Keratinocyte (primary cell): ENCODE measurements around the gene BNIP2.
"Not testable (repeated sequence)": the region's sequence is repeated elsewhere in the genome, so short reads cannot be mapped to it uniquely, and the experiment has no call there.

ENCODE experiments used
- EZH2 ChIP-seq: IDR thresholded peaks from one replicate; pipeline ENCODE4 v1.6.1; 2012; ENCODE audit warnings: inconsistent platforms, mild to moderate bottlenecking, low read length, moderate library complexity
- TF ChIP-seq, protein P1 (sequence below), 3 experiments: IDR thresholded peaks in 1 of 3; conservative IDR thresholded peaks in 1 of 3; optimal IDR thresholded peaks in 1 of 3; 2 replicates in 2 of 3; 3 replicates in 1 of 3; pipeline versions ENCODE3 to v1.5.1; 2011; ENCODE audit warnings: low read length in 3 of 3, mild to moderate bottlenecking in 3 of 3, moderate library complexity in 2 of 3, control low read depth in 1 of 3, inconsistent platforms in 1 of 3; ENCODE audit not compliant: insufficient read depth in 2 of 3; ENCODE audit errors: extremely low read depth in 1 of 3

DNA sequence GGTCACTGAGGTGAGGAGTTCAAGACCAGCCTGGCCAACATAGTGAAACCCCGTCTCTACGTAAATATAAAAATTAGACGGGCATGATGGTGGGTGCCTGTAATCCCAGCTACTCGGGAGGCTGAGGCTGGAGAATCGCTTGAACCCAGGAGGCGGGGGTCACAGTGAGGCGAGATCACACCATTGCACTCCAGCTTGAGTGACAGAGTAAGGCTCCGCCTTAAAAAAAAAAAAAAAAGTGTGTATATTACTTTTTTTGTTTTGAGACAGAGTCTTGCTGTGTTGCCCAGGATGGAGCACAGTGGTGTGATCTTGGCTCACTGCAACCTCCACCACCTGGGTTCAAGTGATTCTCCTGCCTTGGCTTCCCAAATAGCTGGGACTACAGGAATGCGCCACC is 43.3 kb downstream of the BNIP2 start:
- TF ChIP-seq, protein P1, sequence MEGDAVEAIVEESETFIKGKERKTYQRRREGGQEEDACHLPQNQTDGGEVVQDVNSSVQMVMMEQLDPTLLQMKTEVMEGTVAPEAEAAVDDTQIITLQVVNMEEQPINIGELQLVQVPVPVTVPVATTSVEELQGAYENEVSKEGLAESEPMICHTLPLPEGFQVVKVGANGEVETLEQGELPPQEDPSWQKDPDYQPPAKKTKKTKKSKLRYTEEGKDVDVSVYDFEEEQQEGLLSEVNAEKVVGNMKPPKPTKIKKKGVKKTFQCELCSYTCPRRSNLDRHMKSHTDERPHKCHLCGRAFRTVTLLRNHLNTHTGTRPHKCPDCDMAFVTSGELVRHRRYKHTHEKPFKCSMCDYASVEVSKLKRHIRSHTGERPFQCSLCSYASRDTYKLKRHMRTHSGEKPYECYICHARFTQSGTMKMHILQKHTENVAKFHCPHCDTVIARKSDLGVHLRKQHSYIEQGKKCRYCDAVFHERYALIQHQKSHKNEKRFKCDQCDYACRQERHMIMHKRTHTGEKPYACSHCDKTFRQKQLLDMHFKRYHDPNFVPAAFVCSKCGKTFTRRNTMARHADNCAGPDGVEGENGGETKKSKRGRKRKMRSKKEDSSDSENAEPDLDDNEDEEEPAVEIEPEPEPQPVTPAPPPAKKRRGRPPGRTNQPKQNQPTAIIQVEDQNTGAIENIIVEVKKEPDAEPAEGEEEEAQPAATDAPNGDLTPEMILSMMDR (optimal IDR thresholded peaks at IDR 0.05 in 1 of 3, IDR thresholded peaks at IDR 0.05 in 1 of 3, conservative IDR thresholded peaks at IDR 0.05 in 1 of 3; ENCODE audit: extremely low read depth in 1 of 3, insufficient read depth in 2 of 3, low read length in 3 of 3) = not testable (repeated sequence)
- not testable (repeated sequence) for TF ChIP-seq EZH2
